HG03135 (cell line): ENCODE data around the gene KIAA0319L.

Experiments used
- ATAC-seq: cut with Tn5 transposase; IDR thresholded peaks from one replicate; pipeline ENCODE4 v1.9.1; 2021; ENCODE audit warnings: mild to moderate bottlenecking, moderate library complexity; ENCODE audit not compliant: unreplicated experiment

The KIAA0319L gene

DNA sequence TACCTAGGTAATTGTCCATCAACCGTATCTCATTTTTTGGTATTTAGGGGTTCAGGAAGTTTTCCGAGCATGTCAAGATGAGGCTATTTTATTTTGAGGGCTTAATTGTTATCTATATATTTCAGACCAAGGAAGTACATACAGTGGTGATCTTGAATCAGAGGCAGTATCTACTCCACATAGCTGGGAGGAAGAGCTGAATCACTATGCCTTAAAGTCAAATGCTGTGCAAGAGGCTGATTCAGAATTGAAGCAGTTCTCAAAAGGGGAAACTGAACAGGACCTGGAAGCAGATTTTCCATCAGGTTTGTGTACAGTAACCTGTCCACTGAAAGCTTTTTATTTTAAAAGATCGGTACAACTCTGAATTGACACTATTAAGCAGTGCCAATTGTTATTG is 158.5 kb downstream of the KIAA0319L start:
- no peak for ATAC-seq

DNA sequence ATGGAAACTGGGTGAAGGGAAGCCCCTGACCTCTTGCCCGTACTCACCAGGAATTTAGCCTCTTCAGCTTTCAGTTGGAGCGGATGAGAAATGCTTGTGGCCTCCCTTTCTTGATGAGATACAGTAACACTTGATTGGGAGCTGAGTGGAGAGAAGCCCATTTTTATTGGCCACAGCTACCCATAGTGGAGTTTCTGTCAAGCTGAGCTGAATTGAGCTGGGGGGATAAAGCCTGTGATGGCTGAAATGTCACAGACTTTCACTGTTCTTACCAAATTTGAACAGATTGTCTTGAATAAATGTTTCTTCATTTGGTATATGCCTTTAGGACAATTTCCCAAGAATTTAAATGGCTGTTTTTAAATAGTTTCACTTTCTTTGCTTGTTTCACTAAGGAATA is 162.8 kb downstream of the KIAA0319L start:
- no peak for ATAC-seq

DNA sequence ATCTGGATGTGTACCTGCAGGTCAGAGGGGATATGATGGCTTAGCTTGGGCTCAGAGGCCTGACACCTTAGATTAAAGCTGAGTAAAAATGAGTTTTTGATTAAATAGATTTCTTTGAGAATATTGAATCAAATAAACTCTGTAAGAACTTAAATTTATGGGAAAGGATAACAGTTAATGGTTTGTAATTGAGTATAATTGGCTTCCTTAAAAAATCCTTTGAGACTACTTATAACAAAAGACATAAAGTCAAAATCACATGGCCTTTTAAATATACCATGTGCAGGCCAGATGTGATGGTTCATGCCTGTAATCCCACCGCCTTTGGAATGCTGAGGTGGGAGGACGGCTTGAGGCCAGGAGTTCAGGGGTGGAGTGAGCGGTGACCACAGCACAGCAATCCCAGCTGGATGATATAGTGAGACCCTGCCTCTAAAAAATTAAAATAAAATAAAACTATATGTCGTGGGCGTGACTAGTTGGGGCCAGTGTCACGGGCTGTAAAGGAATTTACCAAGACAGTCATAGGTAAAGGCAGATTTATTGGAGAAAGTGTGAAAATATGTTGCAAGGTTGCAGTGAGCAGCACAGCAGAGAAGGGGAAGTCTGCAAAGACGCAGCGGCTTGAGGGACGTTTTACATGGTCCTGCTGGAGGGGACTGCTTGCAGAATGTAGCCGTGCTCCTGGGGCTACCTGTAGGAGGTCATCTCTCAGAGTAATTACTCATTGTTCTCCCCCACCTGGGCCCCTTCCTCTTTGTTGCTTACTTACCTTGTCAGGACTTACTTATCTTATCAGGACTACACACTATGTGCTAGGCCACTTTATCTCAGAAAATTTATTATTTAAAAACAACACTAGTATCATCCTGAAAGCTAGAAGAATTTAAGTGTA is 166.4 kb downstream of the KIAA0319L start:
- no peak for ATAC-seq

DNA sequence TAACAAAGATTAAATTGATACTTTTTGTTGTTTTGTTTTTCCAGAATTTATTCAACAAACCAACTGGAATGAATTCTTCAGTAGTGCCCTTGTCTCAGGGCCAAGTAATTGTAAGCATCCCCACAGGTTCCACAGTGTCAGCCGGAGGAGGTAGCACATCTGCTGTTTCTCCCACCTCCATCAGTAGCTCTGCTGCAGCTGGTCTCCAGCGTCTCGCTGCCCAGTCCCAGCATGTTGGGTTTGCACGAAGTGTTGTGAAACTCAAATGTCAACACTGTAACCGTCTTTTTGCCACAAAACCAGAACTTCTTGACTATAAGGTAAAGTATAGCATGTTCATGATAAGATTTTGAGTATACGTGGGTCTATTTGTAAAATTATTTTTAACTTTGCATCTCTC is 170.2 kb downstream of the KIAA0319L start:
- ATAC-seq: no peak

- ATAC-seq: no peak
These were observed 170.9 kb downstream of the KIAA0319L start for GRCh38 chr1:35386290-35386689.
